HCT116 (cell line): ENCODE measurements around the gene TTC33. TPM values are rescaled to one million over a fixed set of nuclear protein-coding genes. Genes with fewer than 3 reads are reported as not detected.

Experiments
- ATAC-seq: fragments of 200-7000 bp; cut with Tn5 transposase; 2 replicates; pipeline ENCODE4 v1.9.1; 2020; ENCODE audit warnings: mild to moderate bottlenecking, moderate library complexity
- BruUV-seq: library from RNA; stranded (reverse); fragments of 400-500 nt; replicated peaks from 2 replicates; lab custom pipeline; 2021; lab: Mats Ljungman, UMichigan
- CTCF ChIA-PET: fragments of 300-600 bp; sonication (Branson Sonifier 250); formaldehyde crosslinking; loops from one replicate; lab custom pipeline; 2021; ENCODE audit warnings: antibody characterized with exemption; lab: Charles Lee
- POLR2A ChIA-PET: fragments of 300-600, 350-600 bp; sonication (Branson Sonifier 250); formaldehyde crosslinking; loops from one replicate; lab custom pipeline; 2021; ENCODE audit warnings: antibody characterized with exemption; lab: Charles Lee
- RAD21 ChIA-PET, 2 experiments: fragments of 300-600 bp; sonication (Branson Sonifier 250); formaldehyde crosslinking; loops; one replicate each; lab custom pipeline; 2023; ENCODE audit warnings: low total read pairs in 2 of 2; ENCODE audit not compliant: uncharacterized antibody in 2 of 2, unreplicated experiment in 2 of 2, low non-redundant PET in 1 of 2; lab: Charles Lee
- DNase-seq: peaks from one replicate; pipeline ENCODE4 v3.0.0-alpha.2; 2010; ENCODE audit warnings: low read depth, low spot score
- H2AFZ ChIP-seq: fragments of 200-600 bp; shearing (Covaris generic), sonication (generic); 2 replicates; pipeline ENCODE4 v1.6.1; 2017; ENCODE audit warnings: low read depth, mixed run types, mixed read lengths, antibody characterized with exemption, low read length; ENCODE audit not compliant: poor library complexity, severe bottlenecking
- H3K27ac ChIP-seq: 2 replicates; pipeline ENCODE4 v1.5.1; 2012; ENCODE audit warnings: low read depth, low read length
- H3K27me3 ChIP-seq: fragments of 200-600 bp; sonication (generic); 2 replicates; pipeline ENCODE4 v1.6.1; 2016; ENCODE audit warnings: mixed run types, low read length, mixed read lengths; ENCODE audit not compliant: insufficient read depth
- H3K36me3 ChIP-seq, 2 experiments: fragments of 200-500 bp in 1 of 2; fragments of 200-600 bp in 1 of 2; sonication (Bioruptor generic) in 1 of 2; sonication (generic) in 1 of 2; 2 replicates each; pipeline versions ENCODE4 v1.5.1 to v1.6.1; 2014 to 2016; ENCODE audit warnings: low read length in 2 of 2, inconsistent platforms in 1 of 2, mixed read lengths in 1 of 2, mixed run types in 1 of 2; ENCODE audit not compliant: insufficient read depth in 2 of 2, control insufficient read depth in 1 of 2
- H3K4me1 ChIP-seq, 2 experiments: fragments of 200-600 bp in 1 of 2; sonication (generic) in 1 of 2; 2 replicates each; pipeline versions ENCODE4 v1.5.1 to v1.6.1; 2012 to 2017; ENCODE audit warnings: low read length in 2 of 2, inconsistent platforms in 1 of 2, mild to moderate bottlenecking in 1 of 2, mixed read lengths in 1 of 2, mixed run types in 1 of 2, moderate library complexity in 1 of 2; ENCODE audit not compliant: insufficient read depth in 2 of 2, control insufficient read depth in 1 of 2
- H3K4me2 ChIP-seq: fragments of 200-600 bp; sonication (generic); 2 replicates; pipeline ENCODE4 v1.6.1; 2017; ENCODE audit warnings: mixed run types, low read length, mixed read lengths
- H3K4me3 ChIP-seq, 2 experiments: fragments of 200-600 bp in 1 of 2; sonication (generic) in 1 of 2; replicated peaks in 1 of 2; 2 replicates each; pipeline ENCODE4 v1.5.1; 2011 to 2016; ENCODE audit warnings: low read length in 2 of 2, control low read depth in 1 of 2, low read depth in 1 of 2, mild to moderate bottlenecking in 1 of 2, mixed read lengths in 1 of 2, mixed run types in 1 of 2
- H3K79me2 ChIP-seq: fragments of 200-600 bp; sonication (generic); 2 replicates; pipeline ENCODE4 v1.6.1; 2017; ENCODE audit warnings: mild to moderate bottlenecking, mixed run types, low read length, moderate library complexity, mixed read lengths; ENCODE audit not compliant: insufficient read depth
- H3K9ac ChIP-seq: fragments of 200-600 bp; sonication (generic); 2 replicates; pipeline ENCODE4 v1.6.1; 2016; ENCODE audit warnings: low read length, mixed read lengths
- H3K9me2 ChIP-seq: fragments of 200-600 bp; sonication (generic), shearing (Covaris generic); 2 replicates; pipeline ENCODE4 v1.6.1; 2017; ENCODE audit warnings: mixed run types, mild to moderate bottlenecking, moderate library complexity; ENCODE audit not compliant: insufficient read depth
- H3K9me3 ChIP-seq, 2 experiments: fragments of 200-500 bp in 1 of 2; fragments of 200-600 bp in 1 of 2; sonication (Bioruptor generic) in 1 of 2; sonication (generic) in 1 of 2; 2 replicates each; pipeline ENCODE4 v1.6.1; 2014 to 2017; ENCODE audit warnings: low read length in 2 of 2, mixed read lengths in 2 of 2, inconsistent platforms in 1 of 2, low read depth in 1 of 2, mild to moderate bottlenecking in 1 of 2, mixed run types in 1 of 2, moderate library complexity in 1 of 2; ENCODE audit not compliant: control insufficient read depth in 1 of 2, insufficient read depth in 1 of 2
- H4K20me1 ChIP-seq: fragments of 200-600 bp; sonication (generic), shearing (Covaris generic); 2 replicates; pipeline ENCODE4 v1.6.1; 2017; ENCODE audit warnings: mixed run types, mild to moderate bottlenecking, moderate library complexity; ENCODE audit not compliant: insufficient read depth
- CEBPB ChIP-seq: IDR thresholded peaks from 2 replicates; pipeline ENCODE4 v1.6.1; 2012; ENCODE audit warnings: low read depth
- ELF1 ChIP-seq: IDR thresholded peaks from 2 replicates; pipeline ENCODE4 v1.6.1; 2012; ENCODE audit warnings: low read depth, borderline replicate concordance
- FOSL1 ChIP-seq: IDR thresholded peaks from 2 replicates; pipeline ENCODE4 v1.6.1; 2012; ENCODE audit warnings: low read depth
- JUND ChIP-seq: IDR thresholded peaks from 2 replicates; pipeline ENCODE4 v1.6.1; 2012
- RAD21 ChIP-seq: IDR thresholded peaks from 2 replicates; pipeline ENCODE4 v1.6.1; 2012; ENCODE audit warnings: low read depth, mild to moderate bottlenecking
- SRF ChIP-seq: IDR thresholded peaks from 2 replicates; pipeline ENCODE4 v1.6.1; 2012; ENCODE audit warnings: low read depth
- YY1 ChIP-seq: IDR thresholded peaks from 2 replicates; pipeline ENCODE4 v1.6.1; 2011; ENCODE audit warnings: low read length, low read depth, moderate library complexity, mild to moderate bottlenecking; ENCODE audit not compliant: insufficient replicate concordance; ENCODE audit errors: extremely low read depth
- intact Hi-C: fragments of 100-400 bp; cut with micrococcal nuclease; formaldehyde crosslinking; loops from 2 replicates; pipeline ENCODE4 v1.10.0; 2022
- total RNA-seq: library from RNA; stranded (reverse); gene quantifications from one replicate; pipeline ENCODE4 v1.2.1, GENCODE V29; 2021; ENCODE audit not compliant: unreplicated experiment
- TF ChIP-seq, protein P1 (sequence below): IDR thresholded peaks from 2 replicates; pipeline ENCODE4 v1.6.1; 2012; ENCODE audit warnings: low read depth
- TF ChIP-seq, protein P2 (sequence below): IDR thresholded peaks from 2 replicates; pipeline ENCODE4 v1.6.1; 2012

The TTC33 gene
- total RNA-seq, 1 experiment from 2014 or later: 14.5 TPM

DNA sequence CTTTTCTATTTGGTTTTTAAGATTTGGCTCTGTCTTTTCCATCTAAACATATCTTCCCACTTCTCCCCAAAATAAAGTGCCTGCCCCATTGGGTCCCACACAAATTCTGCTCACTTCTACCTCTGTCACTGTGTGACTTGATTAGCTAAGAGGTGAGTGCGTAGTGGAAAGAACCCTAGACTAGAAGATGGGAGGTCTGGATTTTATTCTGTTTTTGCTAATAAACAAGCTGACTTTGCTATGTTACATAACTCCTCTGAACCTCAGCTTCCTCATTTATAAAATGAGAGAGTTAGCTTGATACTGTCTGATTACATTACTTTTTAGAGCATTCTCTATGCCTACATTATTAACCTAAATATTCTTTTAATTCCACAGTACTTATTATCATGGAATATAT lies 127.4 kb downstream of the TTC33 start:
- Histone ChIP-seq H4K20me1 (no peaks in the 10 kb centered on the region), H3K79me2 (no peaks in the 10 kb centered on the region), H3K4me3 (no peak overlapping the region), H3K4me2 (no peak overlapping the region), H3K9me2 (no peaks in the 10 kb centered on the region), H3K9me3 (no peaks in the 10 kb centered on the region), H3K27ac (no peak overlapping the region), H3K27me3 (no peaks in the 10 kb centered on the region), H3K4me1 (no peaks in the 10 kb centered on the region), H3K9ac (no peak overlapping the region), H2AFZ (no peak overlapping the region), H3K36me3 (no peaks in the 10 kb centered on the region)
- TF ChIP-seq YY1: no peak
- TF ChIP-seq, protein P1, sequence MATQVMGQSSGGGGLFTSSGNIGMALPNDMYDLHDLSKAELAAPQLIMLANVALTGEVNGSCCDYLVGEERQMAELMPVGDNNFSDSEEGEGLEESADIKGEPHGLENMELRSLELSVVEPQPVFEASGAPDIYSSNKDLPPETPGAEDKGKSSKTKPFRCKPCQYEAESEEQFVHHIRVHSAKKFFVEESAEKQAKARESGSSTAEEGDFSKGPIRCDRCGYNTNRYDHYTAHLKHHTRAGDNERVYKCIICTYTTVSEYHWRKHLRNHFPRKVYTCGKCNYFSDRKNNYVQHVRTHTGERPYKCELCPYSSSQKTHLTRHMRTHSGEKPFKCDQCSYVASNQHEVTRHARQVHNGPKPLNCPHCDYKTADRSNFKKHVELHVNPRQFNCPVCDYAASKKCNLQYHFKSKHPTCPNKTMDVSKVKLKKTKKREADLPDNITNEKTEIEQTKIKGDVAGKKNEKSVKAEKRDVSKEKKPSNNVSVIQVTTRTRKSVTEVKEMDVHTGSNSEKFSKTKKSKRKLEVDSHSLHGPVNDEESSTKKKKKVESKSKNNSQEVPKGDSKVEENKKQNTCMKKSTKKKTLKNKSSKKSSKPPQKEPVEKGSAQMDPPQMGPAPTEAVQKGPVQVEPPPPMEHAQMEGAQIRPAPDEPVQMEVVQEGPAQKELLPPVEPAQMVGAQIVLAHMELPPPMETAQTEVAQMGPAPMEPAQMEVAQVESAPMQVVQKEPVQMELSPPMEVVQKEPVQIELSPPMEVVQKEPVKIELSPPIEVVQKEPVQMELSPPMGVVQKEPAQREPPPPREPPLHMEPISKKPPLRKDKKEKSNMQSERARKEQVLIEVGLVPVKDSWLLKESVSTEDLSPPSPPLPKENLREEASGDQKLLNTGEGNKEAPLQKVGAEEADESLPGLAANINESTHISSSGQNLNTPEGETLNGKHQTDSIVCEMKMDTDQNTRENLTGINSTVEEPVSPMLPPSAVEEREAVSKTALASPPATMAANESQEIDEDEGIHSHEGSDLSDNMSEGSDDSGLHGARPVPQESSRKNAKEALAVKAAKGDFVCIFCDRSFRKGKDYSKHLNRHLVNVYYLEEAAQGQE: no peak
- TF ChIP-seq CEBPB: no peak
- no peak for TF ChIP-seq JUND
- no peak for TF ChIP-seq SRF
- TF ChIP-seq RAD21: no peak
- TF ChIP-seq, protein P2, sequence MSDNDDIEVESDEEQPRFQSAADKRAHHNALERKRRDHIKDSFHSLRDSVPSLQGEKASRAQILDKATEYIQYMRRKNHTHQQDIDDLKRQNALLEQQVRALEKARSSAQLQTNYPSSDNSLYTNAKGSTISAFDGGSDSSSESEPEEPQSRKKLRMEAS: no peak
- no peak for TF ChIP-seq ELF1
- TF ChIP-seq FOSL1: no peak
- no TSS peak for BruUV-seq
- RAD21 ChIA-PET: no interaction called here
- POLR2A ChIA-PET: no interaction called here
- DNase-seq (no peak), ATAC-seq (no peak)
- CTCF ChIA-PET: no interaction called here
- intact Hi-C loops: no loop called here
